HG02588 (cell line): ENCODE data around the gene NFATC3.

Experiments
- ATAC-seq: cut with Tn5 transposase; IDR thresholded peaks from one replicate; pipeline ENCODE4 v1.9.1; 2021; ENCODE audit warnings: mild to moderate bottlenecking, moderate library complexity; ENCODE audit not compliant: unreplicated experiment

Gene NFATC3

GRCh38 chr16:68072038-68072695, 13.0 kb upstream of the NFATC3 start:
- no peak for ATAC-seq

DNA sequence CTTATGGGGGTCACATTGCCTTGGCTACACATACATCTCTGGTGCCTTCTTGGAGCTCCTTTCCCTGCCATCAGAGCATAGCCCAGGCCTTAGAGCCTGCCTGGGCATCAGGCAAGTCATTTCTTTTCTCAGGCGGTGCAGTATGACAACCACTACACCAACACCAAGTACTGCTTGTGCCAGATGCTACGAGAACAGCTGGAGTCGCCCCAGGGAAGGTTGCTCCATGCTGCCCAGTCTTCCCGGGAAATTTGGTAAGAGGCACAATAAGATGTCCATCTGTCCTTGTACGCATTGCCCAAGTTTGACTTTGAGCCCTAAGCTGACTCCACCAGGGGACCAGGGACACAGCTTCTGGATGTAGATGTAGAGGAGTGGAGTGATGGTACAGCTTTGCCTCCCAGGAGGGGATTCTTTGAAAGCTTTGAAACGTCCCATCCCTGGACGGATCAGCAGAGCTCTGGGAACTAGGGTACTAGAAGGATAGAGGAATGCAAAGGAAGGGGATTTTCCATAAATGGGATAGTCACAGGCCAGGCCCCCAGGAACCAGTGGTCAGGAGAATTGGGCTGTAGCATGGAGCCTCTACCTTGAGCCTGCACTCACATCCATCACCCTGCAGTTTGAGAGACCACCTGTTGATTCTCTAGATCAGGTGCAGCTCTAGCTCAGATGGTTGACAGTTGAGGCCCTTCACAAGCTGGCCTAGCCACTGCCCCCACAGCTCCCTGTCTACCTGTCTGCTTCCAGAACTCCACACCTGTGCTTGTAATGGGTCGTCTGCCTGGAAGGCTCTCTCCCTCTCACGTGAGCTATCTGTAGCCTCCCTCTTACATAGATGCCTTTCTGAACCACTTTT, 11.0 kb upstream of the NFATC3 start:
- no peak for ATAC-seq

DNA sequence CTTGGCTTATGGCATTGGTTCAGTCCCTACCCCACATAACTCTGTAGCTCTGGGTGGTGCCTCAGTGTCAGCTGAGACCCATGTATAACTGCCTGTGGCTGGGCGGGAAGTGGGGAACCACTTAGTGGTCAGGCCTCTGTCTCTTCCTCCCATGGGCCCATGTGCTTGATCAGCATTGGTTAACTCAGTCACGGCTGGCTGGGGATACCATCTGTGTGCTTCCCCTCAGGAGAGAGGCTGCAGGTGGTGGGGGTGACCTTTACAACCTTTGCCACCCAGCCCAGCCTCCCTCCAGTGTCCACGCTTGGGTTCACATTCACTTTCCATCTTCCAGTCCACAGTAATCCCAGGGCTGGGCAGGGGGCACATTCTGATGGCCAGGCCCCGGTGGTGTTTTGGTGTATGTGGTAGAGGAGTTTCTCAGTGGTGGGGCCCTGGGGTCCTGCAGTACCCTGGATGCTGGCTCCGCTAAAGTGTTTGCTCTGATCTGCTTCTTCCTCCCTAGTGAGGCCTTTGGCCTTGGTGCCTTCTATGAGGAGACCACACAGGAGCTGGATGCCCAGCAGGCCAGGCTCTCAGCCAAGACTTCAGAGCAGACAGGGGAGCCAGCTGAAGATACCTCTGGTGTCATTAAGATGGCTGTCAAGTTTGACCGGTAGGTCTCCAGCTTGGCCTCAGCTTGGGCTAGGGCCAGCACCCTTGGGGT, 10.2 kb upstream of the NFATC3 start:
- ATAC-seq: peak; percentile 80

DNA sequence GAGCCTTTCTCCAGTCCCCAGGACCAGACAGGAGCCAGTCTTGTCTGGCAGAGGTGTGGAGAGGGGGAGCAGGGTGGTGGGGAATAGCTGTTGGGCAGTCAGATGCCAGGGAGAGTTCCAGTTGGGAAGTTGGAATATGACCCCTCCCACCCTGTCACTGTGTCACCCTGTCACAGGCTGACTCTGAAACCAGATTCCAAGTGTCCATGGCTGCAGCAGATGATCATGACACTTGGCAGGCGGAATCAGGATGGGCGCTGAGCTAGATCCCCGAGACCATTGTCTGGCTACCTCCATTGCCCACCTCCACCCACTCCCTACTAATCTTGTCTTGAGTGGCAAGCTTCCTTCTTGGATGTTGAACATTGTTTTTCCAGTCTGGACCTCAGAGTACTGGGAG, 9.2 kb upstream of the NFATC3 start:
- ATAC-seq: no peak

DNA sequence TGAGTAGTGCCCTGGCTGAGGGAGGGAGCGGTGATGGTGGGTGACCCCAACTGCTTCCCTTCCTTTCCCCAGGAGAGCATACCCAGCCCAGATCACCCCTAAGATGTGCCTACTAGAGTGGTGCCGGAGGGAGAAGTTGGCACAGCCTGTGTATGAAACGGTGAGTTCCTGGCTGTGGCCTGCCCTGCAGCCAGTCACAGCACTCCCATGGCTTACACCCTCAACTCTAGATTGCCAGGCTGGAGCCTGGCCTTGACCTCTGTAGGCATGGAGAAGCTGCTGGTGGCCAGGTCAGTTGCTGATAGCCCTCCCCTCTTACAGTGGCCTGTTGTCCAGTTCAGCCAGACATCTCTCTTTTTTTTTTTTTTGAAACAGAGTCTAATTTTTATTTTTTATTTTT, 8.6 kb upstream of the NFATC3 start:
- no peak for ATAC-seq

- no peak for ATAC-seq
These were observed 7.1 kb upstream of the NFATC3 start for GRCh38 chr16:68077866-68078700.

DNA sequence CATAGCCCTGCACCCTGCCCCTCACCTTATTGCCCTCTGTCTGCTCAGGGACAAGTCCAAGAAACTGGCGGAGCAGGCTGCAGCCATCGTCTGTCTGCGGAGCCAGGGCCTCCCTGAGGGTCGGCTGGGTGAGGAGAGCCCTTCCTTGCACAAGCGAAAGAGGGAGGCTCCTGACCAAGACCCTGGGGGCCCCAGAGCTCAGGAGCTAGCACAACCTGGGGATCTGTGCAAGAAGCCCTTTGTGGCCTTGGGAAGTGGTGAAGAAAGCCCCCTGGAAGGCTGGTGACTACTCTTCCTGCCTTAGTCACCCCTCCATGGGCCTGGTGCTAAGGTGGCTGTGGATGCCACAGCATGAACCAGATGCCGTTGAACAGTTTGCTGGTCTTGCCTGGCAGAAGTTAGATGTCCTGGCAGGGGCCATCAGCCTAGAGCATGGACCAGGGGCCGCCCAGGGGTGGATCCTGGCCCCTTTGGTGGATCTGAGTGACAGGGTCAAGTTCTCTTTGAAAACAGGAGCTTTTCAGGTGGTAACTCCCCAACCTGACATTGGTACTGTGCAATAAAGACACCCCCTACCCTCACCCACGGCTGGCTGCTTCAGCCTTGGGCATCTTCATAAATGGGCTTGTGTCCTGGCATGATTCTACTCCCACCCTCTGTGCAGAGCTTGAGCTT, 6.3 kb upstream of the NFATC3 start:
- ATAC-seq: no peak

DNA sequence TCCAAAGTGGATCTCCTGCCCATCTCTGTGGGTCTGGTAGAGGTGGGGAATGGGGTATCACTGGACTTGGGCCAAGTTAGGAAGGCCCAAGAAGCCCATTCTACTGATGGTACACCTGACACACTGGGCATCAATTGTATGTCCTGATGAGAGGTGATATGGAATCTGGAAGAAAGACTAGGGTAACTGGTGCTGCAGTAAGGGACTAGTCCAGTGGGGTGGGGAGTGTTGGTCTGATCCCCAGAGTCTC, 5.9 kb upstream of the NFATC3 start:
- ATAC-seq: no peak

- no peak for ATAC-seq
These were observed 5.4 kb upstream of the NFATC3 start for GRCh38 chr16:68079626-68080344.

DNA sequence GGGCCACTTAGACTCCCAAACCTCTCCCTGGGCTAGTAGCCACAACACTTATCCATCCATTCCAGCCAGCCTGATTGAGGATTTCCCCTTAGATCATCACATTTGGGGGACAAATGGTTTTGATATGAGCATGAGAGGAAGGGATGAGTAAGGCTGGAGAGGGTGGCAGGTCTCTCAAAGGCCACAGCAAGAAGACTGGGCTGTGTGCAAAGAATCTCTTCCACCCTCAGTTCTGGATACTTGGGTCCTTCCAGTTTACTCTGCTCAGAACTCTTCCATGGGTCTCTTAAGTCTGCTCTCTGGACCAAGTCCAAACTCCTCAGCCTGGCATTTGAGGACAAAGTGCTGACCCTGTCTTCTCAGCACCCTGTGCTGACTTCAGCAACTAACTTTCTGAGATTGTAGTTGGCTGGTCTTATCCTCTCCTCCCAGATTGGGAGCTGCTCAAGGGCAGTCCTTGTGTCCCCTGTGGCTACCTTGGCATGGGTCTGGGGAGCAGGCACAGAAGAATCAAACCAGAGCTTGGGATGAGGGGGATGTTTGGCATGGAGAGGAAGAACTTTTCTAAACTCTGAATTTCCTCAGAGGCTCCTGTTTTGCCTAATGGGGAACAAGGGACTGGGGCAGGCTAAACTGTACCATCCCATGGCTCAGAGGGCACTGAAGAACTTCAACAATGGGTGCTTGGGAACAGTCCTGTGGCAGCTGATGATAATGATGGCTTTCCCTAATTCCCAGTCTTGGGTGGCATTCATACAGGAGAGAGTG, 3.1 kb upstream of the NFATC3 start:
- ATAC-seq: no peak

GRCh38 chr16:68082629-68083238, 2.4 kb upstream of the NFATC3 start:
- no peak for ATAC-seq

DNA sequence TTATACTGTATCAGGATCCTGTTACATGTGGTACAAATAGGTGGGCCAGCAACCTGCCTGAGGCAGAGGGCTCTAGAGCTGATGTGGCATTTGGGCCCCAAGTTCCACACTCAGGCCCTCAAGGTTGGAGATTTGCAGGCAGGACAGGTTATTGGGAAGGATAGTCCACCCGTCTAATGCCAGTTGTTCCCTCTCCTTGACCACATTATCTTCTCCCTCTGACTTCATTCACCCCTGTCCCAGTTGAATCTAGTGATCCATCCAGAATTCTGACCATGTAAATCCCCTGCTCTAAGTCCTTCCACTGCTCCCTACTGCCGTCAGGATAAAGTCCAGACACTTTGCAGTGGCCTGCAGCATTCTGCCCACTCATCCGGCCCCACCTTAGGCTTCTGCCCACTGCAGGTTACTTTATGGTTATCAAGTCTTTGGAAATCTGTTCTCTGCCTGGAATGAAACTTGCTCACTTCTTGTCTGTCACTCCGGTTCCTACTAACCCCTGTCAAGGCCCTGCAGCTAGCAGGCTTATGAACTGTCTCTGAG, 1.9 kb upstream of the NFATC3 start:
- ATAC-seq: no peak

- no peak for ATAC-seq
These were observed 1.2 kb upstream of the NFATC3 start for GRCh38 chr16:68083861-68084503.

DNA sequence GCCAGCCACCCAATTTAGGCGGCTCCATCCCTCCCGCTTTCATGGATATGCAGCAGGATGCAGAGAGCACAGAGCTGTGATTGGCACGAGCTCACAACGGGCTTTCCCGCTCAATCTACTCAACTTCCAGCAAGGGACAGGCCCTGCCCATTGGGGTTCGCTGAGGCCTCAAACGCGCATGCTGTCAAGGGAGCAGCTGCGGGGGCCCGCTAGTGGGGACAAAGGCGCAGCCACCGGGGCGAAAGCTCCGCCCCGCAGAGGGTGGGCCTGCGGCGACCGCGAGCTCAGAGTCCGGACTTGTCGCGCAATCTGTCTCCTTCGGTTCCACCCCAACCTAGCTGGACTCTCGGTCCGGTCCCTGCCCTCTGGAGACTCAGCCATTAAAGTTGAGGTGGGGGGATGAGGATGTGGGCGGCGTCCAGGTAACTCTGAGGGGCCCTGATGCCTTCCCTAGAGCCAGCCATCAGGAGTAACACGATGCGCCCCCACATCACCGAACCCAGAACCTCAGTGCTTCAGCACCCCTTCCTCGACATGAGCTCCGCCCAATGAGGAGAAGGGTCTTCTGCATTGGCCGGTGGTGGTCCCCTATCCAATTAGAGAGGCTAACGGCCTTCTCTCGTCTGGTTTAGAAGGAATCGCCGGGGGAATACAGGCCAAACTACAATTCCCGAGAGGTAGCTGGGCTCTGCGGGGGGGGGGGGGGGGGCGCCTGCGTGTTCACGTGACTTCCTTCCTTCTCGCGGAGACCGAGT, 489 bp upstream of the NFATC3 start:
- peak; percentile 50 for ATAC-seq

DNA sequence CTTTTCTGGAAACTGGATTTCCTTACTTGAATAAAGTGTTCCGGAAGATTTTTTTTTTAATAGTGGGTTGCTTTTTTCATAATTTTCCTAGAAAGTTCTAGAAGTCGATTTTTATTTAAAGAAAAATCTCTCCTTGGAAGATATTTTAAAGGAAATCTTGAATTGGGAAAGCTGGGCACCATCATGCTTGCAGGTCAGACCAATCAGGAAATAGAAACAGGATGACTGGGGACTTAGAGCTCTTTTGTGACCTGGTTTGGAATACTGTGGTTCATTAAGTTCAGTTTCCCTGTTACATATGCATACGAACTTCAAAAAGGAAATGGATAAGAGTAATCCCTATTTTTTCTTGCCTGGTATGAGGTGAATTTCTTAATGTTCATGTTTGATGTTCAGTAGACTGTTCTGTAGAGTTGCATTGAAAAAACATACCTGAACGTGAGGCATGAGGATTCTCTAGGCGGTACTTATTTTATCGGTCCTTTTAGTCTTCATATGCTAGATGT, 1.2 kb downstream of the NFATC3 start:
- ATAC-seq: no peak

DNA sequence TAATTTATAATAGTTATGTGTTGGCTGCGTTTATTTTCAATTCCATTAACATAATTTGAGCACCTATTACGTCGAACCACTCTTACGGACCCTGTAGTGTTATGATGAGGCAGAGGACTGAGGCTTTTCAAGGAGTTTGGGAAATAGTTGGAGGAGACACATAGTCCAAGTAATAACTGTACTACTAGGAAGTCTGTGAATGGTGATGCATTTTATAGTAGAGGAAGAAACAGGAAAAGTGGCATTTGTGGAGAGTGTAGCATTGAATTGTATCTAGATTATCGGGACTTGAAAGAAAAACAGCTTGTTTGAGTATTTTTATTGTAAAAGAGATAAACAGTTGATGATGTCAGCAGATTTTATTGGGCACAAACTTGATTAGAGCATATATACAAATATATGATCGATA, 1.7 kb downstream of the NFATC3 start:
- ATAC-seq: no peak

DNA sequence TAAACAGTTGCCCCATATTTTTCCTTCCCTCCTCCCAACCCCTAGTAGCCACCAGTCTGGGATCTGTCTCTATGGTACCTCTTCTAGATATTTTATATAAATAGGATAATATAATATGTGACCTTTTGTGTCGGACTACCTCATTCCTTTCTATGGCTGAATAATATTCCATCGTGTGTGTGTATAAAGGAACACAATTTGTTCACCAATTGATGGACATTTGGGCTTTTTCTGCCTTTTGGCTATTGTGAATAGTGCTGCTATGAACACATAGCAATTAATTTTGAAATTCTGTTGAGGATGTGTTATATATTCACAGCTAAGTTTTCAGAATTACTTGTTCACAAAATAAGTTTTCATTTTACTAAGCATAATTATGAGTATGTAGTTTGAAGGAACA, 2.5 kb downstream of the NFATC3 start:
- ATAC-seq: no peak
